ENCODE measurements around the gene POLD2.

Gene POLD2

DNA sequence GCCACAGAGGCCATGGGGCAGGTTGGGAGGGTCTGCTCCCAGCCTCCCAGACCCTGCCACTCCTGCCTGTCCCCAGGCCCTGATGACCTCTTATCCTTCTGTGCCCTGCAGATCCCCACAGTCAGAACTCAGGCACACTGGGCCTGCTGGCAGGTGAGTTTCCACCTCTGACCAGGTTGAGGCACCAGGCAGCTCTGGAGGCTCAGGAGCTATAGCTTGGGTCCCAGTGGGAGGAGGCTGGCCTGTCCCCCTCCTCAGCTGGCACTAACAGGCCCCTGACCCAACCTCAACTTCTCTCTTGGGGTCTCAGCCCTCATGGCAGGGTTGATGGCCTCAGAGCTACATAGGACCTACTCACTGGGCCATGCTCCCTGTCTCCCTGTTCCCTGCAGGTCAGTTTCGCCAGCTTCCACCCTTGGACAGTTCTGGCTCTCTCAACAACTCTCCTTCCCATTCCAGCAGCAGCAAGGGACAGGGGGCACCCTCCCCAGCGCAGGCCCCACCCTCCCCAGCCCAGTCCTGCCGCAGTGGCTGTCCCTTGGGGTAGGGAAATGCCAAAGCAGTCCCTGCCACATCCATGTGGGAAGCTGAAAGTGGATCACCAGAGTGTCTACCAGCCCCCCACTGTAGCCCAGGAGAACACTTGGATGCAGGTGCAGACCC is 21.9 kb downstream of the POLD2 start:
- no peak for DNase-seq

DNA sequence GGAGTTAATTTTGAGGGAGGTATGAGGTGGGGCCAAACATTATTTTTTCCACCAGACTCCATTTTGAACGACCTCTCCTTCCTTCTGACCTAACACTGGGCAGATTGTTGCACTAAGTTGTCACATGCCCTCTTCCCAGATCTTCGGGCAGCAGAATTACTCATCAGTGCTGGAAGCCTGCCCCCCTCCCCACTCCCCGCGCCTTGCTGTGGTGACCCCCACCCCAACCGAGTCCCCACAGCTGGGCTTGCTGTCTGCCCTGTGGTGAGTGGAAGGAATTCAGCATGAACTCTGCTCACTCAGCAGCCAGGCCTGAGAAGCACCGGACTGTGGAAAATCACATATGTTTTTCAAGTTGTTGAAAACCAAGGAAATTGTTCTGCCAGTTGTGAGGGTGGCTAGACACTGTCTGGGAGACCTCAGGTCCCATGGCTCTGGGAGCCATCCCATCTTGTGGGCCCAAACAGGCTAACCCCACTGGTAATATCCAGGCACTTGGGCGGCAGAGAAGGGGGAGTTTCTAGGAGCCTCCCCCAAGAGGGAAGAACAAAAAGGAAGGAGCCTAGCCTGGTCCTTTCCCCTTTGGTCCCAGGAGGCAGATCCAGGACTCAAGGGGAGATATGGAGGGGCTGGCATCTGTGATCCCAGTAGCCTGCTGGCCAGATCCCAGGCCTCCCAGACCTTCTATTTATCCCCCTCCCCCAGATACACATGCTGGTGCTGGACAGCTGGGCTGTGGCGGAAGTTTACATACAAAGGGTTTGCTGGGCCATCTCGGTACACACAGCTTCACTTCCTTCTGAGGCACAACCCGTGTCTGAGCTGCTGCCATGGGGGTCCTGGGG is 22.7 kb downstream of the POLD2 start:
- no peak for DNase-seq

DNA sequence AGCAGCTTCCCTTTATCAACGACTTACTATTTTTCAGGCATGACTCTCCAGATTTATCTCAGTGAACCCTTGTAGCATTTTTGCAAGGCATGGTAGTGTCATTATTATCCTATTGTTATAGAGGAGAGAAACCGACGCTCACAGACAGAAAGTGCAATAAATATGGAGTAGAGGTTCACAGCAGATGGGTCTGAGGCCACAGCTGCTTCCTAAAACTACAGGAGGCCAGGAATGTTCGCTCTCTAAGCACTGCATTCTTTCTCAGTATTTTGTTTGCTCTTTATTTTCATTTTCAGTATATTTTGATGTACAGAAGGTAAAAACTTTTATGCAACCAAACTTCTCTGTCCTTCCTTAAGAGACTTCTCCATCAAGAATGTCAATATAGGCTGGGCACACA is 23.7 kb downstream of the POLD2 start:
- DNase-seq = no peak

DNA sequence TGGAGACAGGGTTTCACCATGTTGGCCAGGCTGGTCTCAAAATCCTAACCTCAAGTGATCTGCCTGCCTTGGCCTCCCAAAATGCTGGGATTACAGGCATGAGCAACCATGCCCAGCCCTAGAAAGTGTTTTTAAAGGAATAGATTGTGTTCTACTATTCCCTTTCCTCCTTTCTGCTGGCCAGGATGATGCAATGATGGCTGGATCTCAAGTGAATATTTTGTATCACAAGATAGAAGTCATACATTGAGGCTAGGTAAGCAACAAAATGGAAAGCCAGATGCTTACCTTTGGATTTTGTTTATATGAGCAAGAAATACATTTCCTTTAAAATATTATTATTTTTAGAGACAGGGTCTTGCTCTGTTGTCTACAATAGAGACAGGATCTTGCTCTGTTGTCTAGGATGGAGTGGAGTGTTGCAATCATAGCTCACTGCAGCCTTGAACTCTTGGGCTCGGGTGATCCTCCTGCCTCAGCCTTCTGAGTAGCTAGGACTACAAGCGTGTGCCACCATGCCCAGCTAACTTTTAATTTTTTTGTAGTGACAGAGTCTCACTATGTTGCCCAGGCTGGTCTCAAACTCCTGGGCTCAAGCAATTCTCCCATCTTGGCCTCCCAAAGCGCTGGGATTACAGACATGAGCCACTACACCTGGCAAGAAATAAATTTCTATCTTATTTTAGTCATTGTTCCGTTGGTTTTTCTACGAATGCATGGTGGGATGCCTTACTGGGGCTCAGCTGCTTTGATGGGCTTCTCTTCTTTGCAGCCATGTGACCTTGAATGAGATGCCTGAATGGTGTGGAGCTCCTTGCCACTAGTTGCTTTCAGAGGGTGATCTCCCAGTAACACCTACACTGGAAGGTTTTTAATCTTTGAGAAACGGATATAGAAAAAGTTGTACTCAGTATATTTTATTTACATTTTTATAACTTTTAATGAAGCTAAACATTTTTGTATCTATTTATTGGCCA is 25.0 kb downstream of the POLD2 start:
- no peak for DNase-seq

DNA sequence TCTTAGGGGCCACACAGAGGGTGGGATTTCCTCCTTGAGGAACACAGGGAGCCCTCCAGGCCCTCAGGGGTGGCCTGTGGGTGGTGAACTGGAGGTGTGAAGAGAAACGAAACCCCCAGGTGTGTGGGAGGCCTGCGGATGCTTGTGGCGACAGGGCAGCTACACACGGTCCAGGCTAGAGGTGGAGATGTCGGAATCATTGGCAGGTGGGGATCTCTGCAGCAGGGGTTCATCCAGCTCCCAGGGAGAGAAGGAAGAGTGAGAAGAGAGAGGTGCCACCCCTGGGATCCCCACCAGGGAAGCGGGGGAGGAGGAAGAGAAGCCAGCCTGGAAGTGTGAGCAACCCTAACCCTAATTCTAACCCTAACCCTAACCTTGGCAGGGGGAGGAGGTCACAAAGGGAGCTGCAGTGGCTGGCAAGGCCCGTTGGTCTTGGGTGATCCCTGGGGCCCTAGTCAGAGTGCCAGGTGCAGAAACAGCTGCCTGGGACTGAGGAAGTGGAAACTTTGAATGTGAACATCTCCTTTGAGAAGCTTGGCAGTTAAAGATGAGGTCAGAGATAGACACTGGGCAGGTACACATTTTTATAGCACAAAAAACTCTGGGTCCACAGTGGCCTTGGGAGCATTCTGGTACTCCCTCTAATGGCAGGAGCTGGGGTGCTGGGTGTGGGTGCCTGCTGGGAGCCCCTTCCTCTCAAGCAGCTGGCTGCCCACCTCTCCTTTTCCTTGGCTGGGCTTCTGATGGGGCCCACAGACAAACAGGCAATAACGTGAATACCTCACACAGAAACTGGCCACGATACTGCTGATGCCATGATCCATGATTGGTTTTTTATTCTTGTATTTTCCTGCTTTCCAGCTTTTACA is 26.1 kb downstream of the POLD2 start:
- DNase-seq = no peak

DNA sequence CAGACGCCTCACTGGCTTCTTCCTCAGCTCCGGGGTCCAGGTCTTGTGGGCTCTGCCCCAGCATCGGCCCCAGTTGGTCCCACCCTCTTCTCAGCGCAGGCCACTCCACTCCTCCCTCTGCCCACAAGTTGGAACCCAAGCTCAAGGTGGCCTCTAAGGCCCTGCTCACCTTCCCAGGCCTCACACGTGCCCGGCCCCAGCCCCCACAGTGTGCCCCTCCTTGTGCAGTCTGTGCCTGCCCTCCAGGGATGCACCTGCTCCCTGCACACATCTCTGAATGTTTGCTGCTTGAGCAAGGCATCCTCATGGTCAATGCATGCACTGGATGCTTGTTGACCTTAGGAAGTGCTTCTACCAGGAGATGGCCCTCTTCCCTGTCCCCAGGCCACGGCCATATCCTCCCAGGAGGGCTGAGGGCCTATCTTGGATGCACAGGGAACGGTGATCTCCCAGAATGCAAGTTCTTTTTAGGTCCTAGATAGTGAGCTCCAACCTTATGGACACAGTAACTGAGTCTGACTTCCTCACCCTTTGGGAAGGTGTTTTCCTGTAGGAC is 26.9 kb downstream of the POLD2 start:
- DNase-seq = no peak

DNA sequence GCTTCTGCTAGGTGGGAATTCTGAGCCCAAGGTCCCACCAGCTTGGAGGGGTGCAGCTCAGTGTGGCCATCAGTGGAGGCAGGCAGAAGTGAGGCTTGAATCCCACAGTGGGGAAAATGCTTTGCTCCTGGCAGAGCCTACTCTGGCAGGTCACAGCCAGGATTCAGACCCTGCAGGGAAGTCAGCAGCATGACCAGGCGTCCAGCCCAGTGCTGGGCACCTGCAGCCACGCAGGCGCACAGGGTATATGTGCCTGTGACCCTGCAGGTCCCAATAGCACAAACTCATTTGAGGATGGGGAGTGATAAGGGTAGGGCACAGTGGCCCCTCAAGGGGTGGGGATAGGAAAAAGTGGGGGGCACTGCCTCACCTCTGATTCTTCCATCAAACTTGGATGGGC is 27.6 kb downstream of the POLD2 start:
- no peak for DNase-seq

DNA sequence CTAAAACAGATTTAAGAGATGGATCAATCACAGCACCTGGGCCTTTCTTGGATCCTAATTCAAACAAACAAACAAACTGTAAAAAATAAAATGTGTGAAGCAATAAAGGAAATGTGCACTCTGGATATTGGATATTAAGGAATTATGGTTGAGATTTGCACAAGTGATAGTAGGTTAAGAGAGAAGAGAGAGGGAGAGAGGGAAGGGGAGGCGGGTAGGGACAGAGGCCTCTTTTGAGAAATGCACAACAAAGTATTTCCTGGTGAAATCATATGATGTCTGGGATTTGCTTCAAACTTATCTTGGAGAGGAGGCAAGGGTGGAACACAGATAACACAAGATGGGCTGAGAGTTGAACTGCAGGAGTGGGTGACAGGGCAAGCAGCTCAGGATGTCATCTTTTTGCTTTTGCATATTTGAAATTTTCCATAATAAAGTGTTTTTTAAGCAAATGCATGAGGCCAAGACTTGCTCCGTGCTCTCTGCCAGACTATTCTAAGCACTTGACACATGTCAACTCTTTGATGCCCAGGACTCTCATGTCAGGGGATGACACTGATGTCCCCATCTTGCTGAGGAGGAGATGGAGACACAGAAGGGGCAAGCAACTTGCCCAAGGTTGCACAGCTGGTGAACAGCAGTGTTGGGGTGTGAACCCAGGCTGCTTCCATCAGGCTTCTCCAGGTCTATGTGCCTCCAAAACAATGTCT is 28.3 kb downstream of the POLD2 start:
- DNase-seq = no peak

DNA sequence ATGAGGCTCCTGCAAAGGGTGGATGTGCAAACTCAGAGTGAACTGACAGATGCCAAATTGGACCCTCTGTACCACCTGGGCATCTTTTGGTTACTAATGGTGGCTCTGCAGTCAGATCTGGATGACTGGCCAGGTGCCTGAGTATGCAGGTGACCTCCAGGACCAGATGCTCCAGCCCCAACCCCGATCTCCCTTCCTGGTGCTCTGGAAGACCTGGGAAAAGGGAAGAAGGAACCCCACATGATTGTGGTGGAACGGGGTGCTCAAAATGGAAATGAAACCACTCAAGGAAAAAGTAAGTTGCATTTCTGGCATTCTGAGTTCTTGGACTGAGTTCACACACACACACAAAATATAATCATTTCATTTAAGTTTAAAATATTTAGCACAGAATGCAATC is 29.0 kb downstream of the POLD2 start:
- no peak for DNase-seq

DNA sequence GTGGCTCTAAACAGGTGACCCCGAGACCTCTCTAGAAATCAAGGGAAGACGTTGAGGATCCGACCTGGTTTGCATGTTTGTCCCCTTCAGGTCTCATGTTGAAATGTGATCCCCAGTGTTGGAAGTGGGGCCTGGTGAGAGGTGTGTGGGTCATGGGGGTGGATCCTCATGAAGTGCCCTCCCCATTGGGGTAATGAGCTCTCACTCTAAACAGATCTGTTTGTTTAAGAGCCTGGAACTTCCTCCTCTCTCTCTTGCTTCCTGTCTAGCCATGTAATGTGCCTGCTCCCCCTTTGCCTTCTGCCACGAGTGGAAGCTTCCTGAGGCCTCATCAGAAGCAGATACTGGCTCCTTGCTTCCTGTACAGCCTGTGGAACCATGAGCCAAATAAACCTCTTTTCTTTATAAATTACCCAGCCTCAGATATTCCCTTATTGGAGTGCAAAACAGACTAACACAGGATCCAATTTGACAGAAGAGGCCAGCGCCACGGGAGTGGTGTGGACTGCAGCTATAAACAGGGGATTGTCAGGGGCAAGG is 30.2 kb downstream of the POLD2 start:
- no peak for DNase-seq

DNA sequence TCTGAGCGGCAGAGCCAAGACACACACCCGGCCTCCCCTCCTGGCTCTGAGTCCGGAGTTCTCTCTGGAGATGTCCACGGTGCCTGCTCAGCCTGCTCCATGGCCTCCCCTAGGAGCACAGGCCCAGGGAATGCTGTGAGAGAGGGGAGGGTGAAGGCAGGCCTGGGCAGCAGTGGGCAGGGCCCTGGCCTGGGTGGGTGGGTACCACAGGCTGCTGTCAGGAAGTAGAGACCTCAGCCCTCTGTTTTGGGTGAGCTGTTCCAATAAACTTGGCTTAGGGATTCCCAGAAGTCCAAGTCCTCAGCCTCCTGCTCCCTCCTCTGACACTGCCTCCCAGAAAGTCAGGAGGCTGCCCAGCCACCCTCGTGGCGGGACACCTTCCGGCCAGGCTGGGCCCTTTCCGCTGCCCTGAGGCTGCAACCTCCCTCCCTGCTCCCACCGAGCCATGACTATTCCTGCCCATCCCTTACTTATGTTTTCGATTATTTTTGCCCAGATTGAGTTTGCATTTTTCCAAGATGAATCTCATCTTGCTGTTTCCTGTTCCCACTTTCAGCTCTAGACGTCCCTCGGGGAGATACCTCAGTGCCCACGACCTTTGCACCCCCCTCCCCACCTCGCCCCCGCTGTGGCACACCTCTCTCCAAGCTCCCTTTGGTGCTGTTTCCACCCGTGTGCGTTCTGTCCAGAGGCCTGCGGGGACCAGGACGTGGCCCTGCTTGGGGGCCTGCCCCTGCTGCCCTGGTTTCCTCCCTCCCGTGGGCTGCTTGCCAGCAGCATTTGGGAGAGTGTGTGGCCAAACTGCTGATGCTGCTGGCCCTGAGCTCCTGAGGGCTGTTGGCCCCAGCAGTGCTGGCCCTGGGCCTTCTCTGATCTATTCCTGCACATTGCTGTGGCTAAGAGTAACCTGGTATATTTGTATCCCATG is 35.2 kb downstream of the POLD2 start:
- DNase-seq = no peak

DNA sequence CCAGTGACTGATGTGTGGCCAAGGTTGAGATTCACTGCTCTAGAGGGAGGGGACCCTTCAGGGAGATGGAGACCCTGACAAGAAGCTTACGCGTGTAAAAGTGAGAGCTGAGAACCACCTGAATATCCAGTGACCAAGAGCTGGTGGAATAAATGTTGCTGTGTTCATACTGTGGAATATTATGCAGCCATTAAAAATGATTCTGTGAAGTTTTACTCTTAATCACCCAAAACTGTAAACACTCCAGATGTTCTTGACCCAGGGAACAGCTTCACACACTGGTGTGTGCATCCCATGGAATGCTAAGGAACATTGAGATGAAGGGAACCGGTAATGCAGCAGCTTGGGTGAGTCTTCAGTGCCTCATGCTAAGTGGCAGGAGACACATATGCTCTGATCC is 36.7 kb downstream of the POLD2 start:
- no peak for DNase-seq

DNA sequence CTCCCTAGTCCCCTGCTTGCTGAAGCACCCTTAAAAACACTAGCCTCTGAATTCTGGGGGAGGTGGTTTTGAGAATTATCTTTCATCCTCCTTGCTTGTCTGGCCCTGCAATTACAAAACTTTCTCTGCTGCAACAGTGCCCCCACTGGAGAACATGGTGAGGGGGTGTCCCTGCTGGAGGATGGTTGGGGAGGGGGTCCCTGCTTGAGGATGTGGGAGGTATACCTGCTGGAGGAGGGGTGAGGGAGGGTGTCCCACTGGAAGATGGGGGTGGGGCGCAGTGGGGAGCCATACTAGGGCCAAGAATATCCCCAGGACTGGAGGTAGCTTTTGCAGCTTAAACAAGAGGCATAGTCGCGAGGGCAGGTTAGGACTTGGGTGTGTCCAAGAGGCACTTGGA is 37.8 kb downstream of the POLD2 start:
- DNase-seq = no peak

DNA sequence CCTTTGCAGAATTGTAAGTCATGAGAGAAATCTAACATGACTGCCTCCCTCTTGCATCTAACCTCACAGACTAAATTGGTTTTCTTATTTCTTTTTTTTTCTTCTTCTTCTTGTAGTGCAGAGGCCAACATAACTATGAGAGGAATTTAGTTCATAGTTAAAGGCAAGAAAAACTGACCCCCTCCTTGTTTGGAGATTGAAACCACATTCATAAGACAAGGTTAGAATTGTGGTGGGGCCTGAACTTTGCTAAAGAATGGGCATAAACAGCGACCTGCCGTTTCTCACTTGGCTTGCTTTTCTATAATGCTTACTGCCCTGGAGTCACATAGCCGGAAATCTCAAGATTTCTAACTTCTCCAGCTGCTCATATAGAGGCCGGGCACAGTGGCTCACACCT is 38.6 kb downstream of the POLD2 start:
- DNase-seq = no peak

DNA sequence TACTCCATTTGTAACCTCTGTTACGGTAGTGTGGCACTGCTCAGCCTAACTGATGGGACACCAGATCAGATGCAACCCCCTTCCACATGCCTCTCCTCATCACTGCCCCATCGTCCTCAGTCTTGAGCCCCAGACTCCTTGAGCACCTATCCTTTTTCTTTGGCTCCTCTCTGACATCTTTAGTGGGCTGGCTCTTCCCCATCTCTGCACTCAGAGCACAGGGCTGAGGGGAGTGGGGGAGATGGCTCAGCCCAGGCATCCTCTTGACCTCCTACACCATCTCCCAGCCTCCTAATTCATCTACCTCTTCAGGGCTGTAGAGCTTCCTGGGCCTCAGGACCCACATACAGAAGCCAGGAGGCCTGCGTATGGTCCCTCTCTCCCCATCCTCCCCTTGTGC is 39.6 kb downstream of the POLD2 start:
- DNase-seq = no peak

DNA sequence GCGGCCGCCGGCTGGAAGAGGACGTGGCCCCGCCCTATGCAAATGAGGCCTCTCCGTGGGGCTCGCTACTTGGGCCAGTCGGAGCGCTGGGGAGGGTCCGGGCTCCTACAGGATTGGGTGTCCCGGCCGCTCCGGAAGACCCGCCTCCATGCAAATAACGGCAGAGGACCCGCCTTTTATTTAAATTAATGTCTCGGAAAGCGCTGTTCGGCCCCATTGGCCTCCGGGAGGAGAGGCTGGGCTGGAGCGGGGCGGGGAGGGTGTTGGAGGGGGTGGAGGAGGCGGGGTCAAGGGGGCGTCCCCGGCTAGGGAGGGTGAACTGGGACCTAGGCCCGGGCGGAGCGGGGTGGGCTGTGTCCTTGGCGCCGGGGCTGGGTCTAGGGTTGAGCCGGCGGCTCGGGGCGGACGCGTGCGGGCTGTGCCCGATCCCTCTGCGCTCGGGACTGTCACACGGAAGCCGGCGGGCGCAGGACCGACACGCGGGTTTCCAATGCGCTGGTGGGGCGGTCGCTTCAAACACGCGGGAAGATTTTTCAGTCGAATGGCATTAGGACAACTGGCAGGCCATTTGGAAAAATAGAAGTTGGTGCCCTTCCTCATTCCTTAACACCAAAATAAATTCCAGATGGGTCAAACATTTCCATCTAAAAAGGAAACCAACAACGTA is 40.7 kb downstream of the POLD2 start:
- DNase-seq = peak; percentile 96

DNA sequence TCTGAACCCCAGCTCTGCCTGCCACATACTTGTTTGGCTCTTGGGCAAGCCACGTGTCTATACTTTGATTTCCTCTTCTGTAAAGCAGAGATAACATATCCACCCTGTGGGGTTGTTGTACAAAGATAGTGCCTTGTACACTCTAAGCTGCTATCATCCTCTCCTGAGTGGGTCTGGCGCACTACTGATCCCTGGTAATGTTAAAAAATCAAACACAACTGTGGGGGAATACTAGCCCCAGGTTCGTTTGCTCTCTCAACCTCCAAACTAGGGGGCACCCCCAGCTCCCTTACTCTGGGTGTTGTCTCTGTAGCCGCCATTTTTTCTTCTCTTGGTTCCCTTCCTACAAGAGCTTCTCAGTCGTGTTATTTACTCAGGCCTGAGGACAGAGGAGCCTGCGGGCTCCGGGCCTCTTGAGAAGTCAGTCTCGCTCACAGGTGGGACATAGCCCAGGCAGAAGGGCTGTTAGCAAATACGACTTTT is 42.0 kb downstream of the POLD2 start:
- no peak for DNase-seq

DNA sequence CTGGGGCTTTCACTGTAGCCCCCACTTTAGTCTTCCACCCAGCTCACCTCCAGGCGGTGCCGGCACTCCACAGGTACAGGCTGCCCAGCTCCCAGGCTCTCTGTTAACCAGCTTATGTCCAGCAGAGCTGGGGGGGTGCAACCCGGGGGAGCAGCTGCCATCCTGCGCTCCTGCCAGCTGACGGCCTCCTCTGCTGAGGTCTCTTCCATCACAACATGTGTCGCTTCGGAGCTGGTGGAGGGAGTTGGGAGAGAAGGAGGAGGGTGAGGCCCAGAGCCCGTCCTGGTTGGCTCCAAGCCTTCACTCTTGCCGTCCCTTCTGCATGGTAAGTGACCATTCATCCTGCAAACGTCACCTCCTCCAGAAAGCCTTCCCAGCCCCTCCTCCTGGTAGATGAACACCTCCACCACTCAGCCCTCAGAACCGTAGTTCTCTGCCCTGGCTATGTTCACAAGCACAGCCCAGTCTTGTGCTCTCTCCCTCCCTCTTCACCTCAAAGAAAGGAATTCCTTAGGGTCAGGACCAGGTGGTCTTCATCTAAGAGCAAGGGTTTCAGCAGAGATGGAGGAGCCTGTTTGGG is 42.6 kb downstream of the POLD2 start:
- no peak for DNase-seq

DNA sequence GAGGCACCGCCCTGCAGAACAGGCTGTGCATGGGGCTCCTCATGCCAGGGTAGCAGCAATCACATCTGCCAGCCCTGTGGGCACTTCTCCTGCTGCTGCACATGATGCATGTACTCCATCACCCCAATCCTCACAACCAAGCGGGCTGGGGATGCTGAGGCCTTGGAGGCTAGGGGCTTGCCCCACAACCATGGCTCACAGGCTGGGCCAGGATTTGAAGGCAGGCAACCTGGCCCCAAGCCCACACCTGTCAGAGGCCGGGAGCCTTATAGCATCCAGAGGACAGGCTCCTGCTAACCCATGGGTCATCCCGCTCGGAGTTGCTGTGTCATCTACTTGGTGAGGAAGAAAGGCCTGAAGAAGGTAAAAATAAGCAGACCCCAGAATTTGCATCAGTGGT is 43.2 kb downstream of the POLD2 start:
- no peak for DNase-seq

Data from T-helper 9 cell (primary cell).